ENCODE measurements around the gene C9orf50. TPM values are rescaled to one million over a fixed set of nuclear protein-coding genes. Genes with fewer than 3 reads are reported as not detected.

The C9orf50 gene
- total RNA-seq, 1 experiment from 2014 or later, result not detected

DNA sequence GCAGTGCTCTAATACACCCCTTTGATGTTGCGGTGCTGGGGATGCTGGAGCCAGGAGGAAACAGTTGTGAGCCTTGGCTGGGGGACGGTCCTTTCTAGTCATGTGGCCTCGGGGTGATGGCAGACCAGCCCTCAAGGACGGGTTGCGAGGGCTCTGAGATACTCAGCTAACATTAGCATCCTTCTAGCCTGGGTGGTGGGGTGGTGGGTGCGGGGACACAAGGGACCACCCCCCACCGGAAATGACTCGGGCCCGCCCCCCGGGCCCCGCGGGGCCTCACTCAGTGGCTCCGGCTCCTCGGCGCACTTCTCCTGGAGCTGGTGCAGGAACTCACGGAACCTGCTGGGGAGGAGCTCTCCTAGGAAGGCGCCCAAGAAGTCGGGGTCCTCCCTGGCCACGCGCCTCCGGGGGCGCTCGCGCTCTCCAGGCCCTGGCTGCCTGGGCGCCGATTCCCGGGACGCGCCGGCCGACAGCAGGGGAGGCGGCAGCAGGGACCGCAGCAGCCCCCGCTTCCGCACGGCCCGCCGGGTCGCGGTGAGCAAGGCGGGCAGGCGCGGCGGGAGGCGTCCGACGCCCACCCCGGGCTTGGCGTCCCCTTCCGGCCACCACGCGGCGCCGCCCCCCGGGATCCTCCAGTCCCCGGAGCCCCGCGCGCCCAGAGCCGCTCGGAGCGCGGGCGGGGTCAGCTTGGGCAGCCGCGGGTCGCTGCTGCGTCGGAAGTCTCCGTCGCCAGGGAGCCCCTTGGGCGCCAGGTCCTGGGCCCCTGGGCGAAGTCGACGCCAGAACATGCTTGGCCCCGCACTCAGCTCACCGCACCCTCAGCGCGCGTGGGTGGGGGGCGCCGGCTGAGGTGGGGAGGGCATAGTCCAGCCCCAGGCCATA, 873 bp downstream of the C9orf50 start:
- in situ Hi-C loops (cut with HindIII; ENCODE audit: low pct_unique_long_range_greater_than_20kb, low sequenced_read_pairs), result no loop called here
- DNase-seq (ENCODE audit: low read depth, low spot score), result no peak

DNA sequence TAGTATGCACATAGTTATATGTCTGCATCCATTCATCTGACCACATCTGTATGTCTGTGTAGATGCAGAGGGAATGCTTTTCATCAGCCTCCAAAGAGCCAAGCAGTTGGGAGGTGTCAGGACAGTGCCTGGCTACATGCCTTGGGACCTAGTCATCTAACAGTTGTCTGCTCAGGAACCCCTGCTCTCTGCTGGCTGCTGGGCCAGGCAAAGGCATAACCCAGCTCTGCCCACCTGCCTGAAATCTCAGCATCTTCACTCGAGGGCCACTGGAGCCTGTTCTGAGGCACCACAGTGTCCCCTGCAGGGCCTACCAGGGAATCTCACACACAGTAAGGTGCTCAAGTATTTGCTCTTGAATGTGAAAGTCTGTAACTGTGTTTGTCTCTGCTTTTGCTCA, 3.7 kb downstream of the C9orf50 start:
- DNase-seq (ENCODE audit: low read depth, low spot score), result peak; percentile 69
- in situ Hi-C loops (cut with HindIII; ENCODE audit: low pct_unique_long_range_greater_than_20kb, low sequenced_read_pairs), result no loop called here

DNA sequence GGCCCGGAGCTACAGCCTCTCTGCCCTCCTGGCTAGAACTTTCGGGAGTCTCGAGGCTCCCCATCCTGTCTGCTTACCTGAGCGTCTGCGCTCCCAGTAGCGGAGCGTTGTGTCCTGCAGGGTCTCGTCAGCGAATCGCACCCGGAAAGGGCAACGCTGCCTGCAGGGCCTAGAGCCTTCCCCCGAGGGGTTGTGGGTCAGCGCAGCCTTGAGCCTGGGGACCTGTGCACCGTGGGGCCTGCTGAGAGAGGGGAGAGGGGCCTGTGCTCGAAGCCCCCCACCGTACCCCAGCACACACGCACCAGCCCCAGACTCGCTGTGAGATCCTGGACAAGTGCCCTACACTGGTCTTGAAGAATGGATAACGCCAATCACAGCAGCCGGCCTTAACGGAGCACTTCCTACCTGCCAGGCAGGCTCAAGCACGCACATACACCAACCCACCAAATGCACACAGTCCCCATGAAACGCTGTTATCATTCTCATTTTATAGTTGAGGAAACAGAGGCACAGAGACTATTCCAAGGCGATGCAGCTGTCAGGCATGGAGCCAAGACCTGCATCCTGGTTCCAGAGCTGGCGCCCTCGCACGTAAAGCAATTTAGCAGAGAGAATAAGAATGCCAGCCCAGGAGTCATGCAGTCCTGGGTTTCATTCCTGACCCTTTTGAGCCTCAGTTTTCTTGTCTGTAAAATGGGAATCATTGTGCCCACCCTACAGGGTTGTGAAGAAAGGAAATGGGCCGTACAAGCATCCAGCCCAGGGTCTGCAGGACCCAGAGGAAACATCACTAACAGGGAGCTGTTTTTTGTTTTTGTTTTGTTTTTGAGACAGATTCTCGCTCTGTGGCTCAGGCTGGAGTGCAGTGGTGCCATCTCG, 5.3 kb downstream of the C9orf50 start:
- in situ Hi-C loops (cut with HindIII; ENCODE audit: low pct_unique_long_range_greater_than_20kb, low sequenced_read_pairs), result no loop called here

GRCh38 chr9:129614932-129615331, 6.0 kb downstream of the C9orf50 start:
- in situ Hi-C loops (cut with HindIII; ENCODE audit: low pct_unique_long_range_greater_than_20kb, low sequenced_read_pairs), result no loop called here

More for the DNA sequence above, 5.3 kb downstream of the C9orf50 start:
- DNase-seq (ENCODE audit: low read depth, low spot score), result no peak

DNA sequence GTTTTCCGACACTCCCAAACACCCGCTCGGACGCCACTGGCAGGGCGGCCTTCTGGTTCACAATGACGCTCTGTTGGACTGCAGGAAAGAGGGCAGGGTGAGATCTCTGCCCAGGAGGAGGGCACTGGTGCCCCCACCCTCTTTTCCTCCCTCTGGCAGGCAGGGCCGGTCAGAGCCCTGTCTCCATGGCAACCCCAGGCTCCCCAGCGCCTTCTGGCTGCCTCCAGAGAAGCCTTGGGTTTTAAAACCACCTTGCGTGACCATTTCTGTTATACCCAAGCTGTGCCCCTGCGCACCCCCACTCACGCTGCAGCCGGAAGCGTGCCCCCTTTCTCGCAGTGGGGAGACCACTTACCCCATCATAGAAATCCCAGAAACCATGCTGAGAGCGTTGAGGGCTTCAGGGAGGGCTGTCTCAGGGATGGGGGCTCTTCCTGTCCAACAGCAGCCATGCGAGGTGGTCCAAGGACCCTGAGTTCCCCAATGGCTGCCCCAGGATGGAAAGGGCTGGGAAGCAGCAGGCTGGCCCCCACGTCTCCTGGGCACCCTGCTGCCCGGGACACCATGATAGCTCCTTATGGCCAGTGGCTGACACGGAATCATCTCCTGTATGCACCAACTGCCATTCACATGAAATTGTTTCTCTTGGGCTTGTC, 7.3 kb downstream of the C9orf50 start:
- in situ Hi-C loops (cut with HindIII; ENCODE audit: low pct_unique_long_range_greater_than_20kb, low sequenced_read_pairs), result no loop called here
- no peak for DNase-seq (ENCODE audit: low read depth, low spot score)

More at GRCh38 chr9:129614932-129615331, 6.0 kb downstream of the C9orf50 start:
- no peak for DNase-seq (ENCODE audit: low read depth, low spot score)

DNA sequence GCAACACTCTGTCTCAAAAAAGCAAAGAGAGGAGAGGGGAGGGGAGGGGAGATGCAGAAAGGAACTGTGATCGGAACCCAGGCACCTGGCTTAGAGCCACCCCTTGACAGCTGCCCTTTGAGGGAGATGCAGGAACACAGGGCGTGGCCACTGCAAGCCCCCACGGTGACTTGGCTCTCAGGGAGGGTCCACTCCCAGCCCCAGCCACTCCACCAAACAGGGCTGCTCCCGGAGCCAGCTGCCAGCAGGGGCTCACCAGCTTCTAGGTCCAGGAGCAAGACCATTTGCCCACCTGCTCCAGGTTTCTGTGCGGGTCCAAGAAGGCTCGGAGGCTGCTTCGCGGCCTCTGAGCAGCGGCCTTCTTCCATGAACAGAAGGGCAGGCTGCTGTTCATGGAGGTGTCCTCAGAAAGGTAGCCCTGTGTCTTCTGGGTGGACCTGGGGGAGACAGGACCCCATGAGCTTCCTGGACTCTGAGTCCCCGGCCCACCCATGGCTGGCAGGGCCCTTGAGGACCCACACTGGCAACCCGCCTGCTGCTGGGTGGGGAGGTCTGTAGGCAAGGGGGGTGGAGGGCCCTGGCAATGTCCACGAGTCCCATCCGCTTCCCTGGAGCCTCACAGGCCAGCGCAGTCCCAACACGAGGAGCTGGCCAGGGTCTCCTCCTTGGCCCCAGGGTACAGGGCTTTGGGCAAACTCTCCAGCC, 7.9 kb downstream of the C9orf50 start:
- in situ Hi-C loops (cut with HindIII; ENCODE audit: low pct_unique_long_range_greater_than_20kb, low sequenced_read_pairs), result no loop called here
- no peak for DNase-seq (ENCODE audit: low read depth, low spot score)

DNA sequence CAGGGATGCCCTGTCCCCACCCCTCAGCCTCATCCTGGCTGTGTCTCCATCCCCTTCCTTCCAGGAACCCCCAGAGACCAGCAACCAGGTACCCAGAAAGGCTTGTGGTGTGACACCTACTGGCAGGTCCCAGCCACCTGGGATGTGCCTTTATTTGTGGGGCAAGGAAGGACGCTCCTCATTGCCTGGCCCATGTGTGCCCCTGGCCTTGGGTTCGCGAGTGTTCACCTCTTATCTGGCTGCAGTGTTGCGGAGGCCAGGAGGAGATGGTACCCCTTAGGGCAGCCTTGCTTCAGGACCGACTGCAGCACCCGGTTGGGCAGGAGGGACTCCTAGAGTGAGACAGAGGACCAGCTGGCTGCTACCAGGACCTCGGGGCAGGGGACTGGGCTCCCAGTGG, 8.8 kb downstream of the C9orf50 start:
- DNase-seq (ENCODE audit: low read depth, low spot score), result no peak
- in situ Hi-C loops (cut with HindIII; ENCODE audit: low pct_unique_long_range_greater_than_20kb, low sequenced_read_pairs), result no loop called here

GRCh38 chr9:129611307-129611800, 9.5 kb downstream of the C9orf50 start:
- no peak for DNase-seq (ENCODE audit: low read depth, low spot score)
- in situ Hi-C loops (cut with HindIII; ENCODE audit: low pct_unique_long_range_greater_than_20kb, low sequenced_read_pairs), result no loop called here

DNA sequence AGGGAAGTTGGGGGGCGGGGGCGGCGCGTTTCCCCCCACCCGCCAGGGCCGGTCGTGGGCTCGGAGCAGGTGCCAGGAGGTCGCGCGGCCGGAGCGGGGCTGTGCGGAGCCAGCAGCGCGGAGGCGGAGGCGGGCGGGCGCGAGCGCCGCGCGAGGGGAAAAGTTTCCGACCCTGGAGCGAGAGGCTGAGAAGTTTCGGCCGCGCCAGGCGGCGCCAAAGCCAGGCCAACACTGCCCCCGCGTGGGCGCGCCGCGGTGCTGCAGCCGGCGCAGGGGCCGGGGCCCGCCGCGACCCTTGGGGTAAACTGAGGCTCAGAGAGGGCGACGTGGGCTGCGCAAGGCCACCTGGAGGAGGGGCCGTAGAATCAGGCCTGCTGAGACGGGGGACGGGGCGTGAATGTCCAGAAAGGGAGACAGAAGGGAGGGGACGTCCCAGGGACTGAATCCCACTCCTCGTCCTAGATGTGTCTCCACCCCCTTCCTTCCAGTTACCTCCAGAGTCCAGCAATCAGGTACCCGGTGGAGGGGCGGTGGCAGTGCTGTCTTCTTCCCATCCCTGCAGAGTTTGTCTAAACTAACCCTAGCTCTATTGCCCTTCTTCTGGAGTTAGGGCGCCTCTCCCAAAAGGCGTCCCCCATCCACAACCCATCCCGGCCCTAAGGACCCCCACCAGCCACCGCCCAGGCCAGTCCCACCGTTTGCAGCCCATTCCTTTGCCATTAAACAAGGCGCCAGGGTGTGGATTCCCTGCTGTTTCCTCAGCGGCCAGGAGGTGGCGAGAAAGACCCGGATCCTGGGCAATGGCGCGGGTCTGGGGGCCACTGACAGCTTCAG, 10.2 kb downstream of the C9orf50 start:
- in situ Hi-C loops (cut with HindIII; ENCODE audit: low pct_unique_long_range_greater_than_20kb, low sequenced_read_pairs), result no loop called here
- peak; percentile 77 for DNase-seq (ENCODE audit: low read depth, low spot score)

- no peak for DNase-seq (ENCODE audit: low read depth, low spot score)
- in situ Hi-C loops (cut with HindIII; ENCODE audit: low pct_unique_long_range_greater_than_20kb, low sequenced_read_pairs), result no loop called here
These were observed 10.8 kb downstream of the C9orf50 start for GRCh38 chr9:129610213-129610472.

DNA sequence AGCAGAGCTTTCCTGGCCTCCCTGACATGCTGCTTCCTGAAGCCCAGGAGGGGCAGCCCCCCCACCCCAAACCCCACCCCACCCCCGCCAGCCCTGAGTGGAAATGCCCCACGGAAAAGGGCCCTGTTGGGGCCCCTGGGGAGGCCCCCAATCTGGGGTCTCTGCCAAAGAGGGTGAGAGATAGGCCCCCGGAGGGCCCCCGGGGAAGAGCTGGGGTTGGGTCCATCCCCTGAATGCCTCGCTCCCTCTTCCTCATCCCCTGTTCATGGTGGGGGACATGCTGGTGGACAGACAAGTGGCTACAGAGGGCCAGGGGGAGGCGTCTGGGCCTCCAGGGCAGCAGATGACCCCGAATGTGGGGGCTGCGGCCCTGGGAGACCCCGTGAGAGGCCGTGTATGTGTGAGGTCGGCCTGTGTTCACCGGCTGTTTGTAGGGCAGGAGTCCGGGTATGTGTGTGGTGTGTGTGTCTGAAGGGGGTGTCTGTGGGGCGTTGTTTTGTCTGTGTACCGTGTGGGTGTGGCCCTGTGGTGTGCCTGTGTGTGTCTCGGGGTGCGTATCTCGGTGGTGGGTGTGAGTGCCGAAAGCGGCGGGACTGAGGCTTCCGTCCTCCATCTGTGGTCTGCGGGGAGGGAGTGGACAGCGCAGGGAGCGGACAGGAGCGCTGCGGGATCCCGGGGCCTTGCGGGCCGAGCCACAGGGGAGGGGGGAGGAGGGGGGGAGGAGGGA, 11.3 kb downstream of the C9orf50 start:
- no peak for DNase-seq (ENCODE audit: low read depth, low spot score)
- in situ Hi-C loops (cut with HindIII; ENCODE audit: low pct_unique_long_range_greater_than_20kb, low sequenced_read_pairs), result no loop called here

DNA sequence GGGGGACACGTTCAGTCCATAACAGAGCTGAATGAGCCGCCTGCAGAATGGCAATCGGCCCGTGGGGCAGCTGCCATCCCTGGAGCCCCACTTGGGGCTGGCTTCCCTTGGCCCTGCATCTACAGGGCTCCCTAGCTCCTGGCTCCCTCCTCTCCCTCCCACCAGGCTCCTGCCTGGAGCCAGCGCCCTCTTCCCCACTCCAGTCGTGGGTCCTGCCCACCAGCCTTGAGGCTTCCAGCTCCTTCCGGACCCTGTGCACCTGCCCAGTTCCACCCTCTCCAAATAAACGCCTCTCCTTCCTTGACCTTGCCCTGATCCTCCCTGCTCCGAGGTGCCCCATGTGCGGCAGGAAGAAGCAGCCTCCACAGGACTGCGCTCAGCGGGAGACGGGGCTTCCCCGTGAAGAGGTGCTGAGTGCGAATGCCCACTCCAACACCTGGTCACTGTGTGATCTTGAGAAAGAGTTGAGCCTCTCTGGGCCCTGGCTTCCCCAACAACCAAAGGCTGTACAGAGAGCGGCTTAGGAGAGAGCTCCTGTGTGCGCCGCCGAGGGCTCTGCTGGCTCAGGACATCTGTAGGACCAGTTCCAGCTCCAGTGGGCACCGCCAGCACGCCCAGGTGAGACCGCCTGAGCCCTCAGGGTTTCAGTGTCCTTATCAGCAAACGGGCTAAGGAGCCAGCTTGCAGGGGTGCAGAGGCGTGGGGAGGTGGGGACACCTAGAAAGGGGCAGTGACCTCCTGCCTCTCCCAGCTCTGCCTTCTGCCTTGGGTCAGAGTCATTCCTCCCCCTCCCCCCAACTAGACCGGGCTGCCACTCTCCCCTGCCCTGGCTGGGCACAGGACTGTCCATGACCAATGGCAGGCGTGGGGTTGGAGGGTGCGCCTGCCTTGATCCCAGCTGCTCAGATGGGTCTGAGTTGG, 12.1 kb downstream of the C9orf50 start:
- no peak for DNase-seq (ENCODE audit: low read depth, low spot score)
- in situ Hi-C loops (cut with HindIII; ENCODE audit: low pct_unique_long_range_greater_than_20kb, low sequenced_read_pairs), result no loop called here

DNA sequence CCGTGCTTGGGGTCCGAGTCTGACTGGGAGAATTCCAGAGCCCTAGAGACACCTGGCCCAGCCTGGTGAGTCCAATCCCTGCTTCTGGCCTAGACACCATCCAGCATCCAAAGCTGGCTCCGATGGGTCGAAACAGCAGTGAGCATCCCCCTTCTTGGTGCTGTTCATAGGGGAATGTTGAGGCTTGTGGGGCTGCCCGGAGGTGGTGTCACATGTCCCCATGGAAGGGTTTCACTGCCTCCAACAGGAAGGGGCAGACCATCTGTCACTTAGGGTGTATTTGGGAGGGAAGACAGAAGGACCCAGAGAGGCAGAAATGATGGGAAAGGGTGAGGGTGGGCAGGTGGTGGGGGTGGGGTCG, 13.9 kb downstream of the C9orf50 start:
- in situ Hi-C loops (cut with HindIII; ENCODE audit: low pct_unique_long_range_greater_than_20kb, low sequenced_read_pairs), result no loop called here
- DNase-seq (ENCODE audit: low read depth, low spot score), result no peak

DNA sequence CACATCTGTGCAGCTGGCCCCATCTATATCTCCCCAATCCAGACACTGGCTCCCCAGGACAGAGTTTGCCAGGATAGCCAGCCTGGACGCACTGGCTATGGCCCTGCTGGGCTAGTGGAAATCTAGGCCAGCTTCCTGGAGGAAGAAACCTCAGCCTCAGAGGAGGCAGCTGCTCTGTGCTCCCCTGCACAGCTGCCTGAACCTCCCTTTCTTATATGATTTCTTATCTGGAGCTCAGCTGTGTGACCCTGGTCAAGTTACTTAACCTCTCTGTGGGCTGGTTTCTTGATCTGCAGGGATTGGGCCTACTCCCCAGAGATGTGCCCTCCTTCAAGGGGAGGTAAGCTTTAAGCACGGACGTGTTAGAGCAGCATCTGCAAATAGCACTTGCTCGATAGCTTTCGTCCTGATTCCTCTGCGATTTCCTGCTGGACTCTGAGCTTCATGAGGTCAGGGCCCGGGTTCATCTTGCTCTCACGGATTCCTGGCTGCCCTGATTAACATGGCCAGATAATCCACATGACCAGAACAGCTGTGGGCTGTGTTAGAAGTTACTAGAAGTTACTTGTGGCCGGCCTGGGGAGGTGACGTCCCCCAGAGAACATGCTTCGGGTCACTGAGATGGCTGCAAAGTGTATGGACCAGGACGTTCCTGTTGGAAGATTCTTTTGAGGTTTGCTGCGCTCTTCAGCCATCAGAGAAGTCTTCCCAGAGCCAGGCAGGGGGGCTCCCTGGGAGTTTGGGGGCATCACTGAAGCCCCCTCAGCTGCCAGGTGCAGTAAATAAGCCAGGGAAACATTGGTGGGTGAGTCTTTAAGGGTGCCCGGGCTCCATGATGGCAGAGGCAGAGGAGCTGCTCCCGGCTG, 14.5 kb downstream of the C9orf50 start:
- DNase-seq (ENCODE audit: low read depth, low spot score), result no peak
- in situ Hi-C loops (cut with HindIII; ENCODE audit: low pct_unique_long_range_greater_than_20kb, low sequenced_read_pairs), result no loop called here

GRCh38 chr9:129604766-129605163, 16.1 kb downstream of the C9orf50 start:
- in situ Hi-C loops (cut with HindIII; ENCODE audit: low pct_unique_long_range_greater_than_20kb, low sequenced_read_pairs), result no loop called here
- DNase-seq (ENCODE audit: low read depth, low spot score), result no peak
